Thyroid gland (tissue), 4 donors: Measurements from ENCODE around the gene ZNF618. TPM values are rescaled to one million over a fixed set of nuclear protein-coding genes. Genes with fewer than 3 reads are reported as not detected.

Experiments
- DNase-seq, 2 donors: peaks; one replicate each; pipeline ENCODE4 v3.0.0-alpha.2; 2019
- H3K27ac ChIP-seq, 3 donors: fragments of 200-600 bp; sonication (generic); 1 replicate in 2 of 3; 2 replicates in 1 of 3; pipeline ENCODE4 v1.5.1; 2016 to 2019; ENCODE audit warnings: mild to moderate bottlenecking in 1 of 3, moderate library complexity in 1 of 3
- H3K27me3 ChIP-seq: fragments of 200-600 bp; sonication (generic); one replicate; pipeline ENCODE4 v1.5.1; 2019
- H3K36me3 ChIP-seq, 2 donors: fragments of 200-600 bp; sonication (generic); one replicate each; pipeline ENCODE4 v1.5.1; 2016 to 2019
- H3K4me1 ChIP-seq, 2 donors: fragments of 200-600 bp; sonication (generic); one replicate each; pipeline ENCODE4 v1.5.1; 2017 to 2019
- H3K4me3 ChIP-seq, 3 donors: fragments of 200-600 bp; sonication (generic); replicated peaks in 1 of 3; 1 replicate in 2 of 3; 2 replicates in 1 of 3; pipeline ENCODE4 v1.5.1; 2016; ENCODE audit warnings: mild to moderate bottlenecking in 1 of 3
- H3K9me3 ChIP-seq: fragments of 200-600 bp; sonication (generic); one replicate; pipeline ENCODE4 v1.5.1; 2017
- CTCF ChIP-seq, 6 experiments: fragments of 200-600 bp in 3 of 6; fragments of 450-650 bp in 3 of 6; sonication (generic) in 3 of 6; IDR thresholded peaks; one replicate each; pipeline ENCODE4 v1.5.1; 2016 to 2019; ENCODE audit warnings: antibody characterized with exemption in 6 of 6, mild to moderate bottlenecking in 2 of 6, inconsistent platforms in 1 of 6, moderate library complexity in 1 of 6
- POLR2A ChIP-seq, 2 donors: fragments of 450-650 bp; IDR thresholded peaks; one replicate each; pipeline ENCODE4 v1.6.1; 2017; ENCODE audit warnings: antibody characterized with exemption in 2 of 2, mild to moderate bottlenecking in 2 of 2, moderate library complexity in 1 of 2
- WGBS, 2 donors: methylation state at CpG; one replicate each; pipeline ENCODE4 v1.1.5; 2017; 5-methylcytosine and 5-hydroxymethylcytosine counted together
- intact Hi-C: fragments of 100-400 bp; cut with DNase I; formaldehyde crosslinking; loops from one replicate; pipeline ENCODE4 v1.15.1; 2023
- total RNA-seq, 4 donors: library from RNA; depleted of rRNA; stranded (reverse); fragments of >200 nt; gene quantifications; one replicate each; pipeline ENCODE4 v1.2.3, GENCODE V29; 2016

The ZNF618 gene
- total RNA-seq, 4 donors from 2014 or later: 9.9 to 17.5 (median 15.5) TPM

GRCh38 chr9:113964495-113965170, 88.5 kb downstream of the ZNF618 start:
- H3K27me3 ChIP-seq: no peaks in the 10 kb centered on the region
- H3K4me3 ChIP-seq: no peak overlapping the region
- intact Hi-C loops: no loop called here
- no peaks in the 10 kb centered on the region for H3K9me3 ChIP-seq
- no peak for DNase-seq
- H3K4me1 ChIP-seq: peaks cover 8 to 13% of the 10 kb centered on the region in 2 donors
- WGBS, 2 donors: 72 to 84% methylated on average over 5 of the region's 5 CpGs
- no peaks in the 10 kb centered on the region for H3K36me3 ChIP-seq
- TF ChIP-seq CTCF (IDR thresholded peaks at IDR 0.05) (no peak), POLR2A (IDR thresholded peaks at IDR 0.05) (no peak)
- no peak overlapping the region for H3K27ac ChIP-seq

DNA sequence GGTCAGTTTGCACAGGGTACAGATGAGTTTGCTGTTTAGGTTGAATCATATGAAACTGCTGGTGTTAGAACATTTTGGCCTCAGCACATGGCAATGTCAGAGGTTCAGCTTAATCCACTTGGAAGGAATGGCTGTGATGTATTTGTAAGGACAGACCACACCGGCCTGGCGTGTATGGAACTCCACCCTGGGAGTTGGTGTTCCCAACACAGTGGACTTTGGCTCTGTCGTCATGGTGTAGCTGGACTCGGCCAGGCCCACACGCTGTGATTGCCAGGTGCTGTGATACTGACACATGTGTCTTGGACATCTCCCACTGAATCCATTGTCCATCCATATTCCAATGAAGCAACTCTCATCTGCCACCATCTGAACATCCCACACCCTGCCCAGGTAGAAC, 90.3 kb downstream of the ZNF618 start:
- Histone ChIP-seq H3K27me3 (no peaks in the 10 kb centered on the region), H3K4me1 (peaks cover 8 to 13% of the 10 kb centered on the region in 2 donors), H3K27ac (peak overlapping the region in 1 of 3 donors; percentile 71), H3K36me3 (no peaks in the 10 kb centered on the region), H3K4me3 (no peak overlapping the region), H3K9me3 (no peaks in the 10 kb centered on the region)
- intact Hi-C loops: no loop called here
- TF ChIP-seq POLR2A (IDR thresholded peaks at IDR 0.05) (no peak), CTCF (IDR thresholded peaks at IDR 0.05) (no peak)
- no peak for DNase-seq
- 88 to 92% methylated on average over 3 to 5 of the region's 5 CpGs for WGBS, 2 donors

- Histone ChIP-seq H3K4me3 (no peak overlapping the region), H3K4me1 (peaks cover 8 to 13% of the 10 kb centered on the region in 2 donors), H3K36me3 (no peaks in the 10 kb centered on the region), H3K9me3 (no peaks in the 10 kb centered on the region), H3K27me3 (no peaks in the 10 kb centered on the region), H3K27ac (peak overlapping the region in 1 of 3 donors; percentile 71)
- intact Hi-C loops: no loop called here
- TF ChIP-seq POLR2A (IDR thresholded peaks at IDR 0.05) (no peak), CTCF (IDR thresholded peaks at IDR 0.05) (no peak)
- DNase-seq: no peak
- 70 to 78% methylated on average over 5 of the region's 5 CpGs for WGBS, 2 donors
Observed at GRCh38 chr9:113967380-113967779, 91.3 kb downstream of the ZNF618 start.

DNA sequence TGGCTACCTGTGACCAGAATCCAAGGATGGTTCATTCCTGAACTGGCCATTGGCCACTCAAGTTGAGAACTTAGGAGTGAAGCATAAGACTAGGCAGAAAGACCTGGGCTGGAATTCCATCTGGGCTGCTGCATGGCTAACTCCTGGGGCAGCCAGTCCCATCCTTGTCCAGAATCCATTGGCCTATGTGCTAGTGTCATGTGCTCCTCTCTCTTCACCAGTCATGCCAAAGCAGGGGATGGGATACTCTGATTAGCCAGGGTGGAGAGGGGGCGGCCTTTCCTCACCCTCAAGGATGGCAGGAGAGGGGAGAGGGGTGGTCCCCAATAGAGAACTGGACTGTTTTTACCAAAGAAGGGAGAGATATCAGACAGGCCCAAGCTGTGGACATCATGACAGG, 93.2 kb downstream of the ZNF618 start:
- 91 to 92% methylated on average over 1 of the region's 1 CpG for WGBS, 2 donors
- intact Hi-C loops: no loop called here

More for the DNA sequence above, 93.2 kb downstream of the ZNF618 start:
- Histone ChIP-seq H3K4me3 (no peak overlapping the region), H3K27me3 (no peaks in the 10 kb centered on the region), H3K4me1 (peaks cover 25 to 28% of the 10 kb centered on the region in 2 donors), H3K36me3 (no peaks in the 10 kb centered on the region), H3K9me3 (no peaks in the 10 kb centered on the region), H3K27ac (no peak overlapping the region)
- TF ChIP-seq POLR2A (IDR thresholded peaks at IDR 0.05) (no peak), CTCF (IDR thresholded peaks at IDR 0.05) (no peak)
- DNase-seq: no peak
